CD4-positive, alpha-beta T cell treated with Interleukin-6 at 100 ng/mL for 8 hours (primary cell): ENCODE data around the gene LZTFL1.

Source experiments
- DNase-seq: peaks from one replicate; pipeline ENCODE4 v3.0.0-alpha.2; 2020; ENCODE audit warnings: mixed read lengths, low spot score

The LZTFL1 gene

GRCh38 chr3:45785605-45786150 is 56.2 kb downstream of the LZTFL1 start:
- DNase-seq, result no peak

GRCh38 chr3:45783667-45784066 is 58.3 kb downstream of the LZTFL1 start:
- no peak for DNase-seq

GRCh38 chr3:45782381-45782780 is 59.5 kb downstream of the LZTFL1 start:
- DNase-seq, result no peak

GRCh38 chr3:45781841-45782240 is 60.1 kb downstream of the LZTFL1 start:
- no peak for DNase-seq

- no peak for DNase-seq
These were observed 60.6 kb downstream of the LZTFL1 start for GRCh38 chr3:45781271-45781670.

GRCh38 chr3:45779746-45780735 is 61.9 kb downstream of the LZTFL1 start:
- no peak for DNase-seq

GRCh38 chr3:45778761-45779201 is 63.1 kb downstream of the LZTFL1 start:
- no peak for DNase-seq

GRCh38 chr3:45777746-45778386 is 64.1 kb downstream of the LZTFL1 start:
- DNase-seq, result no peak

GRCh38 chr3:45777111-45777745 is 64.7 kb downstream of the LZTFL1 start:
- no peak for DNase-seq

- no peak for DNase-seq
These were observed 65.3 kb downstream of the LZTFL1 start for GRCh38 chr3:45776611-45777010.

- DNase-seq, result no peak
These were observed 65.7 kb downstream of the LZTFL1 start for GRCh38 chr3:45776301-45776595.

GRCh38 chr3:45775571-45776300 is 66.2 kb downstream of the LZTFL1 start:
- no peak for DNase-seq

GRCh38 chr3:45774581-45775521 is 67.1 kb downstream of the LZTFL1 start:
- no peak for DNase-seq

- no peak for DNase-seq
These were observed 68.0 kb downstream of the LZTFL1 start for GRCh38 chr3:45773714-45774449.
